NCI-H1694 treated with DMSO at 0.1 percent for 48 hours (cell line): Measurements from ENCODE around the gene CMTM4.
"Not testable (repeated sequence)": the region's sequence is repeated elsewhere in the genome, so short reads cannot be mapped to it uniquely, and the experiment has no call there.

ENCODE experiments used
- DNase-seq: peaks from one replicate; lab custom pipeline; 2025; lab: John Stamatoyannopoulos, UW

The CMTM4 gene

DNA sequence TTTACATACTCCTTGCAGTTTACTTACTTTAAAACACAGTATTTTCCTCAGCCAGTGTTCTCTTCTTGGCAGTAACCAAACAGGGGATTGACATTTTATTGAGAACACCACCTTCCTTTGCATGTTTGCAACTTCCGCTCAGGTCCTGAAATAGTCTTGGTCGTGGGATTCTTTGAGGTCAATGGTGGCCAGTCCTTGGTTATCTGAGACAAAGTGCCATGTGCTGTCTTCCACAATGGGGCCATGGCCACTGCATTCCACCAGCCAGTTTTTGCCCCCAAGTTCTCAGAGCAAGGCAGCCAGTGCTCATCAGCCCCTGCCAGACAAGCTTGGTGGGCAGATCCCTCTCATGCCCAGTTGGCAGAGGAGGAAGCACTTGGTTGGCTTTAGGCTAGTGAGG lies 22.9 kb downstream of the CMTM4 start:
- DNase-seq = no peak

- DNase-seq = no peak
Measured at GRCh38 chr16:66670691-66671388, 25.7 kb downstream of the CMTM4 start.

DNA sequence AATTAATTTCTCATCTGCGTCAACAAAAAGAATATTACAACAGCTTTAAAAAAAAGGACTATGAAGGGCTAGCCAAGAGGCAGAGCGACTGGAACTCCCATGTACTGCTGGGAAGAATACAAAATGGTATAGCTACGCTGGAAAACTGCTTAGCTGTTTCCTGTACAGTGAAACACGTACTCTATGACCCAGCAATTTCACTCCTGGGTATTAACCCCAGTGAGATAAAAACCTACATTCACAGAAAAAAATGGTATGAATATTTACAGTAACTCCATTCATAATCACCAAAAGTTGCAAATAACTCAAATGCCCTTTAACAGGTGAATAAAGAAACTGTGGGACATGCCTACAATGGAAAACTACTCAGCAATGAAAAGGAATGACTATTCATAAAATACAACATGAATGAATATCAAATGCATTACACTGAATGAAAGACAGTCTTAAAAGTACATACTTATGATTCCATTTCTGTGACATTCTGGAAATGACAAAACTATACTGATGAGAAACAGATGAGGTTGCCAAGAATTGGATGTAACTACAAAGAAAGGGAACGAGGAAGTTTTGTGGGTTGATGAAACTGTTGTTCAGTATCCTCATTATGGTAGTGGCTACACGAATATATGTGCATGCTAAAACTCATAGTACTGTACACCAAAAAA lies 27.6 kb downstream of the CMTM4 start:
- DNase-seq = no peak

GRCh38 chr16:66667944-66668343 lies 28.6 kb downstream of the CMTM4 start:
- no peak for DNase-seq

- DNase-seq = no peak
Measured at GRCh38 chr16:66662445-66663194, 33.9 kb downstream of the CMTM4 start.

- not testable (repeated sequence) for DNase-seq
Measured at GRCh38 chr16:66661671-66662346, 34.7 kb downstream of the CMTM4 start.

- no peak for DNase-seq
Measured at GRCh38 chr16:66661210-66661560, 35.4 kb downstream of the CMTM4 start.

GRCh38 chr16:66660422-66661209 lies 35.9 kb downstream of the CMTM4 start:
- DNase-seq = peak; percentile 26

DNA sequence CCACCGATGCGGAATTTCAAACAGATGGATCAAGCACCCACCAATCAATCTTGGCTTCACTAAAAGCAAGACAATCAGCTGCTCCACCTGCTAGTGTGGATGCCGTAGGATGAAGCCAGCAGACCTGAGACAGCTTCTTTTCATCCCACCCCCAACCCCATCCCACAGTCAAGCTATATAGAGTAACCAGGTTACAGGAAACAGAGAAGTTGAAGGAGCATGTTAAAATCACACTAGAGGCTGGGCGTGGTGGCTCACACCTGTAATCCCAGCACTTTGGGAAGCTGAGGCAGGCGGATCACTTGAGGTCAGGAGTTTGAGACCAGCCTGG lies 37.7 kb downstream of the CMTM4 start:
- DNase-seq = no peak

DNA sequence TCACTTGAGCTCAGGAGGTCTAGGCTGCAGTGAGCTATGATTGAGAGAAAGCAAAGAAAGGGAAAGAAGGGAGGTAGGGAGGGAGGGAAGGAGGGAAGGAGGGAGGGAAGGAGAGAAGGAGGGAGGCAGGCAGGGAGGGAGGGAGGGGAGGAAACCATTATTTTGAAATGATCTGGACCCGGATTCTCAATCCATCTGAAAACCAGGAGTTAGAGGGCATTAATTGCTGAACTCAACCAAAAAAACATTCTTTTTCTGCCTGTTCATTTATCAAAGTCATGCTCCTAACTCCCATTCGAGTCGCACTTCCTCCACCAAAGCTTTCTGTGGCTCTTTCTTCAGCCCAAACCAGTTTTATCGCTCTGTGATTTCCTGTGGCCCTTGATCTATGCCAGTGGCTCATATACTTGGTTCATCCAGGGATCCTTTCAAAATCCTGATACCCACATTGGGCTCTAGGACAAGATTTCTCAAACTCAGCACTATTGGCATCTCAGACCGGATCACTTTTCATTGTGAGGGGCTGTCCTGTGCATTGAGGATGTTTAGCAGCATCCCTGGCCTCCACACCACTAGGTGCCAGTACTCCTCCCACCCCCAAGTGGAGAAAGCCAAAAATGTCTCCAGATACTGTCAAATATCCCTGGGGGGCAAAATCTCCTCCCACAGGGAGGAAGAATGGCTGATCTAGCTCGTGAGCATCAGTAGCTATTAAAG lies 38.2 kb downstream of the CMTM4 start:
- DNase-seq = no peak

DNA sequence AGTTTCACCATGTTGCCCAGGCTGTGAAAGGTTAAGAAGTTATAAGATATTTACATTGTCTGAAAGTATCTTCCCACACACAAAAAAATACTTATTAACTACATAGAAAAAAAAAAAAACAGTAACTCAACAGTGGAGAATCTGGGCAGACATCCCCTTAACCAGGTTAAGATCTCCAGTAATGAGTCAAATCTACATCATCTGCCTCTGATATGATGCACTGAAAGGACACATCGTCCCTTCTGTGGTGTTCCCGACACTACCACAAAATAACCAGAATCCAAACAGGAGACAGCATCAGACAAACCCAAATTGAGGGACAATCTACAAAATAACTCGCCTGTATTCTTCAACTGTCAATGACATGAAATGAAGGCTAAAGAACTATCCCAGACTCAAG lies 40.0 kb downstream of the CMTM4 start:
- no peak for DNase-seq

DNA sequence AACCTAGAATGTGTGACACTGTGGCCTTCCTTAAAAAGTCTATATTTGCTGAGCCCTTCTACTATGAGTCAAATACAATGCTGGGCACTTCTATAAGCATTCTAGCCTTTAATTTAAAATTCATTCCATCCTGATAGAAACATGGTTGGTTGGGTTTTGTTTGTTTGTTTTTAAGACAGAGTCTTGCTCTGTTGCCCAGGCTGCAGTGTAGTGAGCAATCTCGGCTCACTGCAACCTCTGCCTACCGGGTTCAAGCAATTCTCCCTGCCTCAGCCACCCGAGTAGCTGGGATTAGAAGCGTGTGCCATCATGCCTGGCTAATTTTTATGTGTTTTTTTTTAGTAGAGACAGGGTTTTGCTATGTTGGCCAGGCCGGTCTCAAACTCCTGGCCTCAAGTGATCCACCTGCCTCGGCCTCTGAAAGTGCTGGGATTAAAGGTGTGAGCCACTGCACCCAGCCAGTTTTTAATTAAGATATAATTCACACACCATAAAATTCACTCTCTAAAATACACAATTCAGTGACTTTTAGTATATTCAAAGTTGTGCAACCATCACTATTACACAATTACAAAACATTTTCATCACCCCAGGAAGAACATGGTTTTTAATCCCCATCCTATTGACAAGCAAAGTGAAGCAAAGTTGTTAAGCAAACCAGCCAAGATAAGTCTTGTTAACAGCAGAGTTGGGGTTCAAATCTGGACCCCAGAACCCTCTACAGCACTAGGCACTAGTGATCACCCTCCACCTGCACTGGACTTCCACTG lies 42.8 kb downstream of the CMTM4 start:
- no peak for DNase-seq

DNA sequence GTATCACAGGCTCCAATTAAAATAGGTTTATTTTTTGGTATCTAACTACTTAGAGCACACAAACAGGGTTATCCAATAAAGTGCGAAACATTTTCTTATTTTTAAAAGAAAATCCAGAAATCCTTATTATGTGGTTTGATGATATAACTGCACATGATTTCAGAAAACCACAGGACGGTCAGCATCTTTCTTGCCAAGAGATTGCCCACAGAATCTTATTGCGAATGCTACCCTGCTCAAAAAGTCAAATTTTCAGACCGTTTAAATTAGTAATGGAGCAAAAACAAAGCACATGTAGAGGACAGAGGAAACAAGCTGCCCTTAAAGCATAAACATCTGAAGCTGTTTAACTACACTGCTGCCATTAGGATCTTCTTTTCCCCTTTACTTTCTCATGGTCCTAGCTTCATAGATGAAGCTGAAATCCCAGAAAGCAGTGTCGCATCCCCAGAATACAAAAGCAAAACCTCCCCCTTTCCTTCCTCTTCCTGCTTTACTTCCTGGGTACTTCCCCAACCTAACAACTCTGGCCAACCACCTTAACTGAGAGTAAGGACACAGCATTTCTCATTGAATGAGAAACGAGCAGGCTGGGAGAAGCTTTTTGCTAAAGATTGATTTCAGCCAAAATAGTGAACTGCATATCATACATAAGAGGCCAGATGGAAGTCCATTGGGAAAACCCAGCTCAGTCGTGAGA lies 43.7 kb downstream of the CMTM4 start:
- no peak for DNase-seq

- no peak for DNase-seq
Measured at GRCh38 chr16:66651965-66652364, 44.6 kb downstream of the CMTM4 start.

DNA sequence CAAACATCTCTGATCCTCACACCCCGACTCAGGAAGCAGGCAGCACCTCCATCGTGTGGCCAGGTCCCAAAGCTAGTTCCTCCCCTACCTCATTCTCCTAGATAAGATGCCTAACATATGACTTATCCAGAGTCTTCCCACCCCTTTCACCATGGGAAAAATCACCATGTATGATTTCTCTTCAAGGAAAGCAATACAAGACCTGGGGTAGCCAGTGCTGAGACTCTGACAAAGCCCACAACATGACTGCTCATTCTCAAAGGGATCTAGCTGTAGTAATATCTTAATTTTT lies 45.1 kb downstream of the CMTM4 start:
- DNase-seq = no peak

DNA sequence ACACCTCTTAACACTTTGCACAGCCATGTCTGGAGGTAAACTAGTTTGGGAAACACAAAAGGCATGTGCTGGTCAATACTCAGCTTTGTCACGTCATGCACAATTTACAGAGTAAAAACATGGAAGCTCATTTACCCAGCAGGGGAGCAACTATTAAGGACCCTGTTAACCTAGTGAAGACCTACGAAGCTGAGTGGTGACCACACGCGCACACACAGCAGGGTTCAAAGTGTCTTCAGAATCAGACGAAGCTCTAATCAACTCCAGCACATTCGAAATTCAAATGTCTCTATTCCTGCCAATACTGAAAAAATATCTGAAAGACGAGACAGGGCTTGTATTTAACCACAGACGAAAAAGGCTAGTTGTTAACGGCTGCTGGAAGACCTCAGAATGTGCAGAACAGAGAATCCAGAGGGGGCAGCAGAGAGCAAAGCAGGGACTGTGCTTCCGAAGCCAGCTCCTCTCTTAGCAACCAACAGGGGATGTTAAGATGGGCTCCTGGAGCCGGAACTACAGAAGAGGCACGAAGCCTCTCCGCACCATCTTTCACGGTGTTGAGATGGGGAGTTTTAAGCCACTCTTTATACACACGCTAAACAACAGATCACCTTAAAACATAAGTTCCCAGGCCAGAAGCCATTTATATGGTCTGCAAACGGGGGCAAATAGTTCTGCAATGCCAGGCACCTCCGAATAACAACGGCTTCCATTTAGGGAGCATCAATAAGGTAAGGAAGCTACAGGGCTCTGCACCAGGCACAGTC lies 45.7 kb downstream of the CMTM4 start:
- DNase-seq = peak; percentile 87

DNA sequence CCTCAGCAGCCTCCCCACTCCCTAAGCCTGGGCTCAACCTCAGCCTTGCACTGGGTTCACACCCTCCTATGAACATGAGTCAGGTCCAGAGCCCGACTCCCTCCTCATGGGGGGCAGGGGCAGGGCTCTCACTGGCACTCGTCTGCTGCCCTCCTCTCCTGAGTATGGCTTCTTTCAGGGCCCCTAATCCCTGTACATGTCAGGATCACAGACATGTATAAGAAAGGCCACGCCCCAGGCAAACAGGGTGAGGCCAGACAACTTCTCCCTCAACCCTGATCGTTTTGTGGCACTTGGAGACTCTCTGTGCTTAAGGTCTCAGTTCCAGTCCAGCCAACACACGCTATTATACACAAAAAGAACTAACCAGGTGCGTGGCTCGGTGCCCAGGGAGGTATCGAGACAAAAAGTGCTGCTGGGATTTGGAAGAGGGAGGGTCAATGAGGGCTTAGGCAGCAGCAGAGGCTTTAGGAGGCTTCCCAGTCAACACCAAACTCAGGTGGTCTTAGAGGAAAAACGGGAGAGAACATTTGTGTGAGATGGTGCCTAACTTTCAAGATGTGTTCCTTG lies 46.8 kb downstream of the CMTM4 start:
- no peak for DNase-seq

GRCh38 chr16:66649167-66649566 lies 47.4 kb downstream of the CMTM4 start:
- no peak for DNase-seq

DNA sequence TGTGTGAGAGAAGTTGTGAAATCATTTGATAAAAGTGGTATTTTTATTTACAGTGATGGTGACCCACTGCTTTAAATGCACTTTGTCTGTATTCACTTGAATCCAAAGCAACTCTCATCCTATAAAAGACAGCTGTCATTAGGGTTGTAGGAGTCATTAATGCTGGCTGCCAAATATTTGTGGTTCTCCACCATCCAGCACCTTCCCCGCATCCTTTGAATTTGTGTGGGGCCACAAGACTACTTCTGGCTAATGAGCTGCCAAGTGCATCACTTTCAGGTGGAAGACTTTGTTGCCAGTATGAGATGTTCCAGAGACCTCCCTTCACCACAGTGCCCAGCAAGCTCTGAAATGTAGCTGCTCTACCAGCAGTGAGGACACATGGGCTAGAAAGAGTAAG lies 48.7 kb downstream of the CMTM4 start:
- no peak for DNase-seq
